HG03064 (cell line): ENCODE data around the gene LHFPL3.
A peak's percentile ranks its signal among the peaks of the same experiment; 100 is the strongest.
"Not testable (repeated sequence)": the region's sequence is repeated elsewhere in the genome, so short reads cannot be mapped to it uniquely, and the experiment has no call there.

Source experiments
- ATAC-seq: cut with Tn5 transposase; IDR thresholded peaks from one replicate; pipeline ENCODE4 v1.9.1; 2021; ENCODE audit warnings: low read depth; ENCODE audit not compliant: unreplicated experiment

LHFPL3 gene

DNA sequence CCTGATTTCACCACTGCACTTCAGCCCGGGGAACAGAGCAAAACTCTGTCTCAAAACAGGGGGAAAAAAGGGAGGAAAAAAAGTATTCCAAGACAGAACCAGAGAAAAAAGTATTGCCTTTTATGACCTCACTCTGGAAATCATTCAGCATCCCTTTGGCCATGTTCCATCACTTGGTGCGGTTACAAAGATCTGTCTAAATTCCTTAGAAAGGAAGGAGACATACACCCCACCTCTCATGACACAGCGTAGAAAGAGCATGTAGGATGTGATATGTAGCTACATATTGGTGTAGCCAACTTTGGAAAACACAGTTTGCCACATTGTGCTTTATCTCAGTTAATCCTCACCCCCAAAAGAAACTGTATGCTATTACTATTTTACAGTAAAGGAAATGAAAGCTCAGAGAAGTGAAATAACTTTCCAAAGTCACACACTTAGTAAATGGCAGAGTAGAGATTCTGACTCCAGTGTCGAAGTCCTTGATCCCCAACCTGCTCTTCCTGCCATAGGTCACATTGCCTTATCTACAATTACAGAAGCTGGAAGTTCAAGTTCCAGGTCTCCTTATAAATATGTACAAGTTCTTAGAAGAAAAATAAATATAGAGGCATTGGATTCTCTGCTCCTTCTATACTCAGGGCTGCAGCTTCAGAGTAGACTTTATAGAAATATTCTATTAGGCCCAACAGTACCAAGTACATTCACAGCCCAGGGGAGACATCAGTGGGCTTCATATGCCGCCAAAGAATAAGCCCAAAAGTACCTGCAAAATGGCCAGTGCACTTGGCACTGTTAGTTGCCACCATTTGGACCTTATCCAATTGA, 594.0 kb downstream of the LHFPL3 start:
- no peak for ATAC-seq

GRCh38 chr7:104923010-104923421, 594.6 kb downstream of the LHFPL3 start:
- peak; percentile 90 for ATAC-seq

GRCh38 chr7:104926189-104926588, 597.8 kb downstream of the LHFPL3 start:
- ATAC-seq: not testable (repeated sequence)

GRCh38 chr7:104926601-104927041, 598.2 kb downstream of the LHFPL3 start:
- no peak for ATAC-seq

- no peak for ATAC-seq
These were observed 598.7 kb downstream of the LHFPL3 start for GRCh38 chr7:104927055-104927454.

DNA sequence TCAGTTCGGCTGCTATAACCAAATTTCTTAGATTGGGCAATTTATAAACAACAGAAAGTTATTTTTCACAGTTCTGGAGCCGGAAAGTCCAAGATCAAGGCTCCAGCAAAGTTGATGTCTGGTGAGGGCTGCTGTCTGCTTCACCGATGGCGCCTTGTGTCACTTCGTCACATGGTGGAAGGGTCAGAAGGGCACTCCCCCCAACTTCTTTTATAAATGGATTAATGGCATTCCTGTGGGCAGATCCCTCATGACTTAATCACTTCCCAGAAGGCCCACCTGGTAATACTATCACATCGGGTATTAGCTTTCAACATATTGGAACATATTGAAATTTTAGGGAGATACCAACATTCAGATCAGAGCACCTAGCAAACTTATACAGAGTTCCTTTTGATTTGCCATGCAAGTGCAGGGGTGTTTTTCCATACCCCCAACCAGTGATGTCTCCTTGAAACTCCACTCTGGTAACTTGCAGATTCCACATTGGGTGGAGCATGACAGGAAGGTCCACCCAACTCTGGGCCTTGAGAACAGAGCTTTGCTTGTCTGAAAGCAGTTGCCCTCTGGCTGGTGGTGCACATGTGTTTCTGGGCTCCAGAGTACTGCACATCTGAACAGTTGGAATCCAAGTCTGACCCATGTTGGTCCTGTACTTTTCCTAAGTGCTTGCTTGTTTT, 600.5 kb downstream of the LHFPL3 start:
- no peak for ATAC-seq

- ATAC-seq: no peak
These were observed 601.5 kb downstream of the LHFPL3 start for GRCh38 chr7:104929921-104930320.

- no peak for ATAC-seq
These were observed 602.9 kb downstream of the LHFPL3 start for GRCh38 chr7:104931181-104931781.

GRCh38 chr7:104933022-104933421, 604.6 kb downstream of the LHFPL3 start:
- no peak for ATAC-seq

DNA sequence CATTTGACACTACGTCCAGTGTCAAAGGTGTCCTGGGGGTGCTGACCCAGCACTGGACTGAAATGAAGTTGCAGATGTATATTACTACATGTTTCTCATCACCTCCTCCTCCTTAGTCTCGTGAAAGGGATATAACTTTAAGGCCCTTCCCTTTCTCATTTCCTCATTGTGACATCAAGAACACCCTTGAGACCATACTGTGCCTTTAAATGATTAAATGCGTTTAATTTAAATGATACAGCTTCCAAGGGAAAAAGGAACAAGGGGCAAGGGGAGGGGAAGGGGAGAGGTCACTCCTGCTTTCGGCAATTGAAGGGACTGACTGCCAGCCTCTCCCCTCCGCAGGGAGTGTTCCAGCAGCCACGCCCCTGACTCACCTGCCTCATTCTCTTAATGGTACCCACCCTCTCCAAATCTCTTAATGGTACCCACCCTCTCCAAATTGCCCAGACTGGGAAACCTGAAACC, 605.2 kb downstream of the LHFPL3 start:
- no peak for ATAC-seq

DNA sequence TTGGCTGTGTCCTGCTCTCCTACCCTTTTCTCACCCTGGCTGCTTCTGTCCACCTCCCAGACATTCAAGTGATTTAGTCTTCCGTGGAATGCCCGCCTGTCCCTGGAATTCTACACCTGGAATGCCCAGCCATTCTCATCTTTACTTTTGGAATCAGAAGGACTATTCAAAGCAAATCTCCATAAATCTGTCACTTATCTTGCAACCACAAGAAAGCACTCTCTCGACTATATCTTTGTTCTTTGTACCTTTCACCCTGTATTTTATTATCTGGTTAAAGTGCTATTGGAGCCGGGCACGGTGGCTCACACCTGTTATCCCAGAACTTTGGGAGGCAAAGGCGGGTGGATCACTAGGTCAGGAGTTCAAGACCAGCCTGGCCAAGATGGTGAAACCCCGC, 606.3 kb downstream of the LHFPL3 start:
- ATAC-seq: no peak

GRCh38 chr7:104935276-104935675, 606.9 kb downstream of the LHFPL3 start:
- ATAC-seq: no peak

GRCh38 chr7:104936546-104936945, 608.1 kb downstream of the LHFPL3 start:
- no peak for ATAC-seq

GRCh38 chr7:104937489-104937888, 609.1 kb downstream of the LHFPL3 start:
- not testable (repeated sequence) for ATAC-seq

DNA sequence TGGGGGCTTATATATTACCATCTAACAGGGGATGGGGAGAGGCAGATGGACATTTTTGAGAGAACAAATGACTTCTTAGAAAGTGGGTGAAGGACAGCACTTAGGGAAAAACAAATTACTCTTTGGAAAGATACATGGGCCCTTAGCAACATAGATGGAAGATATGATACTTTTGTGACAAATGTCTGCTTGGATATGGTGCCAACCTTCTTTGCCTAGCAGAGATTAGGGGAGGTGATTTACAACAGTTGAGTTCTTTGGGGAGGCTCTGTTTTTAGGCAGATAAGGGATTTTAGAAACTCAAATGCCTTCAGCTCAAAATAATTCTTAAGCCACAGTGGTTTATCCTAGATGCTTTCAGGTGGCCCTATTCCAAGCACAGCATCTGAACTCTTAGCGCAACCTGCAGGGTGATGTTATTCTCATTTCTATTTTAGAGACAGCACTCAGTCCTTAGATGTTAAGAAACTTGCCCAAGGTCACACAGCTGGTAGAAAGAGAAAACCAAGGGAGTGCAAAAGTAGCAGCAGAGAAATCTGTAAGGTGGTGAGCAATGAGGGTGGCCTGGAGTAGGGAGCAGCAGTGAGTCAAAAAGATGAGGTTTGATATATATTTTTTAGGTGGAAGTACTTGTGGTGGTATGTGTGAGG, 610.5 kb downstream of the LHFPL3 start:
- ATAC-seq: no peak

- no peak for ATAC-seq
These were observed 611.8 kb downstream of the LHFPL3 start for GRCh38 chr7:104940023-104940710.

- ATAC-seq: peak; percentile 50
These were observed 615.3 kb downstream of the LHFPL3 start for GRCh38 chr7:104943502-104944343.

GRCh38 chr7:104945599-104945956, 617.2 kb downstream of the LHFPL3 start:
- no peak for ATAC-seq

DNA sequence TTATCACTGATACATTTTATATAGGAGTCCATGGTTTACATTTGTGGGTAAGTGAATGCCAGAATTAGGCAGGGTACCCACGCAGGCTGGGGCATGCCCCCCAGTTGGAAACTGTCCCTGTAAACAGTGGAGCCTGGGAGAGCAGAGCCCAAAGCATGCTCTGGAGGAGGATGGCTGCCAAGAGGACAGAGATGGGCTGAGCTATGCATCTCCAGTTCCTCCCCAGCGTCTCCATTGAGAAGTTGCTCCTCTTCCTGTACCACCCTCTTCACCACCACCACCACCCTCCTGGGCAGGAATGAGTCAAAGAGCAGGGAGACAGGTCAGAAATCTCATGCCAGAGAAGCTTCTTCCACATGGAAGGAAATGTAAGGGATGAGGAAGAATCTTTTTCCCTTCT, 617.9 kb downstream of the LHFPL3 start:
- ATAC-seq: no peak
